GM19463 (cell line): ENCODE measurements around the gene CD52.

Experiments
- ATAC-seq: cut with Tn5 transposase; IDR thresholded peaks from one replicate; pipeline ENCODE4 v1.9.1; 2021; ENCODE audit warnings: mild to moderate bottlenecking, moderate library complexity; ENCODE audit not compliant: unreplicated experiment

The CD52 gene

DNA sequence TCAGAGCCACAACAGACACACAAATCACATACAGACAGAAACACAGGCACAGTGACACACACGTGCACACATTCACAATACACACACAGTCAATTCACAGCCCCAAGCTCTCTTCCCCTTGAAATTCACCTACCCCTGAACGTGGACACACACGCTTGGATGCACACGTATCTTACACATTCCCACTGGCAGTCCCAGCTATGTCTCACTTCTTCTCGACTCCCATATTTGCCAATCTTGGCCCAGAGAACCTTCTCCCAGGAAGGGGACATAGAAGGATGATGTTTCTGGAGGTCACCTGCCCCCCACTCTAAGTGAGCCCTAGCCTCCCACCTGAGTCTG, 34.6 kb downstream of the CD52 start:
- ATAC-seq: no peak

DNA sequence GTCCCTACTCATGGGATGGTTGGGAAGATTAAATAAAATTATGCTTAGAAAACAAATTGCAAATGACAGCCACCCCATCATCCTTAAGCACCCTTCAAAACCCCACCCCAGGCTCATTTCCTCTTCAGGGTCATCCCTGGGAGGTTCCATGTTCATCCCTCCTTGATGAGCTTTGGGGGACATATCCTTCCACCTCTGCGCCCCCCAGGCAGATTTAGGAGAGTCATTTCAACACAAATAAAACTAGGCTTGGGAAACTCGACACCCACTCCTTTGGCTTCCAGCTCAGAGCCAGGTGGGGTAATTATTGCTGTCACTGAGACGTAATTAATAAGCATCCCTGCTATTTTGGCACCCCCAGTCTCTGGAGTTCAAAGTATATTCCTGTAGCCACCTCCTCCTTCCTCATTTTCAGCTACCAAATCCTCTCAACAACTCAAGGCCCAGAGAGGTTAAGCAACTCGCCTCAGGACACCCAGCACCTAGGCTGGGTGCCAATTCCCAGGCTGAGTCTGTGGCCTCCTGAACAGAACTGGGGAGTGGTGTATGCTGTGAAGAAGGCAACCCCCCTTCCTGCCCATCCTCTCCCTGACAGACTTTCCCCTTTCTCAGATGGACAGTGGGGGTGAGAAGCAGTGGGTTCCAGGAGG, 35.6 kb downstream of the CD52 start:
- no peak for ATAC-seq

DNA sequence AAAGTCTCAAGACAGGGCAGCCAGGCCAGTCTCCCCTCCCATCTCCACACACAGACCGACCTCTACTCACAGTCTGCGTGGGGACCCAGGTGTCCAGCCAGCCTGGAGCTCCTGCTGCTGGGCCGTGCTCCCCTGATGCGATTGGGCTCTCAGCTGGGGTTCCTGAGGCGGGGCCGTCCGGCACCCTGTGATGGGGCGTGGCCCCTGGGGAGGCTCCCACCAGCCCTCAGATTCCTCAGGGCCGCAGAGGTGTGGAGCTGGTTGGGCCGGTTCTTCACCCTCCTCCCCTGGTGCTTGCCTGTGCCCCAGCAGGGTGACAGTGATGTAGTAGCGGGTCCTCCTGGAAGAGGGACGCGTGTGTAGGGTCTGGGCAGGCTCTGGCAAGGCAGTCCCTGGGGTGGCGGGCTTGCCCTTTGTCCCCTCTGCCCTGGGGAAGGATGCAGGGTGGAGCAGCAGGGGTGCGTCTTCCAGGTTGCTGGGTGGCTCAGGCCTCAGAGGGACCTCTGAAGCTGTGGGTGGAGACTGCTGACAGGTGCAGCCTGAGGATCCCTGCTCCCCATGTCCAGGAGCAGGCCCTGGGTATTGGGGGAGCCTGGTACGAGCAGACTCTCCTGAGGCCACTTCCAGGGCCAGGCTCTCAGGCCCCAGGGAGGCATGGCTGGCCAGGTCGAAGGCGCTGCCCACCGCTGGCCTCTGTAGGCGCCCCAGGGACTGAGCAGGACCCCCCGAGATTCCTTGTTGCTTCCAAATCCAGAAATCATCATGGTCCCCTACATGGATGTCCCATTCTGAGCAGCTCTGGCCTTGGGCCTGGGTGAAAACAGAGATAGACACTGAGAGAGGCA, 36.4 kb downstream of the CD52 start, which contains the start of gene CRYBG2:
Gene CRYBG2 (minus strand): TSS at position 155 of the 845 bp plus-strand sequence. CDS start 7,473 bp downstream, outside the sequence.
- no peak for ATAC-seq

DNA sequence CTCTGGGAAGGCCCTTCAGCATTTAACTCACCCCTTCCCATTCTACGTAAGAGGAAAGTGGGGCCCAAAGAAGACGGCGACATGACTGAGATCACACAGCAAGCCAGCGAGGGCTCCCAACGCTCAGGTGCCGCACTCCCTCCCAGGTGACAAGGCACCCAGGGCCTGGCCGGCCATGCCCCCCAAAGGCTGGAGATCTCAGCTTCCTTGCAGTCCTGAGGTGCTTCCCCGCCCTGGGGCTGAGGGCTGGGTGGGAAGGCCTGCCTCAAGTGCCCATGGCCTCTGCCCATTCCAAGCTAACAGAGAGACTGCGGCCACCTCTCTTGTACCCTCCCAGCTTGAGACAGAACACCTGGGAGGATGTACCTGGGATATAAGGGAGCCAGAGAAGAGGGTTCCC, 37.2 kb downstream of the CD52 start:
- ATAC-seq: no peak

DNA sequence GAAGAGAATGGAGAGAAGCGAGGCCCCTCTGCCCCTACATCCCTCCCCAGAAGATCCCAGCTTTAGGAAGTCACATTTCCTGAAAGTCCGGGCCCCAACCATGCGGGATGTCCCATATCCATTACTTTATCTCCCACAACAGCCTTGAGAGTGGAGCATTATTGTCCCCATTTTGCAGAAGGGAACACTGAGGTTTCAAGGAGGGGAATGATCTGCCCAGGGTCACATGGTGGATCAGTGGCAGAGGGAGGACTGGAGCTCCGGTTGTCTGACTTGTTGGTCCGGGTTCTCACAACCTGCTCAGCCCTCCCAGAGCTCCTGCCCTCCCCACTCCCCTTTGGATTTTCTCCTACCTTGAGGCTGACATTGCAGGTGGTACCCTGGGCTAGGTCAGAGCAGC, 38.3 kb downstream of the CD52 start:
- no peak for ATAC-seq

DNA sequence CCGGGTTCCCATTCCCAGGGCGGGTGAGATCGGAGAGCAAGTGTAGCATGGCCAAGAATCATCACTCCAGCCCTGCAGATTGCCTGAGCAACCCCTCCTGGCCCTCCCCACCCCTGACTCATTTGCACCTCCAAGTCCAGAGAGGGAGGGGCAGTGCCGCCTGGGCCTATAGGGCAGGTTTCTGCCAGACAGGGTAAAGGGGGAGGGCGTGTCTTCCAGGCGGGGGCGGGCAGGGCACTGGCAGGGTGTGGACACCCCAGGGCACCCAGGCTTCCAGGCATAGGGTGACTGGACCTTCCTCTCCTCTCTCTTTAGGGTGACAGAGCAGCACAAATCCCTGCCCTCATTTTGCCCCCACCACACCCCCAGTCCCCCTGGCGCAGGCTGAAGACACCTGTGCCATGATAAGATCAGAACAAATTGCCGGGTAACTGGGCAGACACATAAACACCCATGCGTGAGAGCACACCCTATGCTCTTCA, 39.4 kb downstream of the CD52 start:
- ATAC-seq: no peak

DNA sequence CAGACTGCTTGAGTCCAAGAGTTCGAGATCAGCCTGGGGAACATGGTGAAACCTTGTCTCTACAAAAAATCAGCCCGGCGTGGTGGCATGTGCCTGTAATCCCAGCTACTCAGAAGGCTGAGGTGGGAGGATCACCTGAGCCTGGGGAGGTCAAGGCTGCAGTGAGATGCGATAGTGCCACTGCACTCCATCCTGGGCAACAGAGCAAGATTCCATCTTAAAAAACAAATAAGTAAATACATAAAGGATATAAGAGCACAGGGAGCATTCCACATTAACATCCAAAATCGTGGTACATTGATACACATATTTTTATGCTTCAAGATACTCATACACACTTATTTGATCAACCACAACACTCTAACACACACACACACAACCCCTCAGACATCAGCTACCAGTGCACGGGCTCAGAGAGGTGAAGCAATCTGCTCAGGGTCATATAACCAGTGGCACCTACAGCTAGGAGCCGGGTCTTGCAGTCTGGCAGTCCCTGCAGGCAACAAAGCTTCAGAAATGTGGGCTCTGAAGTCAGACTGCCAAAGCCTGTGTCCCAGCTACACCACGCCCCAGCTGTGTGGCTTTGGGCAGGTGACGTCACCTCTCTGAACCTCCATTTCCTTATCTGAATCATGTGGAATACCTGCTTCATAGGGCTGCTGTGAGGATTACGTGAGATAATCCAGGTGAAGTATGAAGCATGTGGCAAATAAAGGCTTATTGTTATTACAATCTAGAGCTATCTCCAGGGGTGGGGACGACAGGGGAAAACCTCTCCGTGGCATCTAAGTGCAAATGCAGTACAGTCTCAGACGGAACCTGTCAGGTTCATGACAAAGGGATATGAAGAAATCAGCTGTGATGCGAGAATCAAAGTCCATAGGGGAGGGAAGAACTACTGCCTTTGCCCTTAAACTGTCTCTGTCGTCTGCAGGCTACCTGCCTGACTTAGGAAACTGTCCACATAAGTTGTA, 40.9 kb downstream of the CD52 start:
- ATAC-seq: no peak

DNA sequence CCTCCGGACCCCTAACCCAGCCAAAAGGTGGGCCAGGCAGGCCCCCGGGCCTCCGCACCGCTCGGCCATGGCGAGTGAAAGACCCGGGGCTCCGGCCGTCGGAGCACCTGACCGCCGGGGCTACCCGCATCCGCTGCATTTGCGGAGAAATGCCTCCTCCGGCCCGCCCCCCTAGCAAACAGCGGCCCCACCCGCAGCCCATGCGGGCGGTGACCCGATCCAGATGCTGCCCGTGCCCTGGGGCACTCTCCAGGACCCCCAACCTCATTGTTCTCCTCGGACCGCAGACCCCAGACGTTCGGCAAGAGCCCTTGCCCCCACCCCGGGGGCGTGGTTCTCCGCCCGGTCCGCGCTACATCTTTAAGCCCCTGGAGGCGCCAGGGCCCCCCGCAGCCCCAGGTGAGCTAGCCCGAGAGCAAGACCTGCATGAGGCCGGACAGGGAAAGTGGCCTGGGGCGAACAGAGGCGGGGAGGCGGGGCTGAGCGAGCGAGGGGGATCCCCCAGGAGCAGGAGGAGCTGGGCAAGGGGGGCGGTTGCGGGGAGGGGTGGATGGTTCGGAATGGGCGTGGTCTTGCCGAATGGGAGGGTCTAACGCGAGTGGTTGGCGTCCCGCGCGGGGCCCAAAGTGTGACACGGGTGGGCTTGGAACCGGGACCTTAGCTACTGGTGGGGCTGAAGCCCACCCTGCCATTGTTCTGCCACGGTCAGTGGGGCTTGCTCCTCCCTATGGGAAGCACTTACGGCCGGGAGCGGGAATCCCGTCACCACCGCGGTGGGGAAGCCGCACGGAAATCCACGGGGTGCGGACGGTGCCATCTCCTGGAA, 42.4 kb downstream of the CD52 start:
- no peak for ATAC-seq

DNA sequence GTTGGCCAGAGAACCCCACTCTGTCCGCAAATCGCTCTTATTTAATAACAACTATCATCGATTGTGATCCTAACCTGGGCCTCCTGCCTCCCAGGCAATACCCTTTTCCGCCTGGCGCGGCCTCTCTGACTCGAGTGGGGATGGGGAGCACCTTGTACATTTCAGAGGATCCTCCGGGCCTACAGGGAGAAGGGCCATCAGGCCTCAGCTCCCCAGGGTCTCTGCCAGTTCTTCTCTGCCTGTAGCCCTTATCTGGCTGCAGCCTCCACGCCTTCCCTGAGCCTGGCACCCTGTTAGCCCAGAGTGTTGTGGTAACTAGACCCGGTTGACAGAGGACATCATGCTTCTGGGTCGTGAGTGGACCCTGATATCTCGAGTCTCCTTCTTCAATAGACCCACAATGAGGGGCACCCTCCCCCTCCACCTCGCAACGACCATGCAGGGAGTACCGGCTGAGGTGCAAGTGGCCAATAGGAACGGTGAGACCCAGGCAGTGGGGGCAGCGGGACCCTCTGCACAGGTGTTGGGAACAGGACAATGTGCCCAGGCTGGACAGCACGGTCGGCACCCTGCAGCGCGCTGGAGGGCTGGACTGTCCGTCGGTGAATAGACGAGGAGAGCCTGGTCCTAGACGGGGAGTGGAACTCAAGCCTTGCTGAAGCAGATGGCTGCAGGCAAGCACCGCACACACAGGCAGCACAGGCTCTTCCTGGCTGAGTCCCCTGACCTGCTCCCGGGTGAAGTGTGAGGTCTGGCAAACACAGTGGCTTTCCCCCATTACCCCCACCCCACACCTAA, 43.2 kb downstream of the CD52 start:
- ATAC-seq: no peak

DNA sequence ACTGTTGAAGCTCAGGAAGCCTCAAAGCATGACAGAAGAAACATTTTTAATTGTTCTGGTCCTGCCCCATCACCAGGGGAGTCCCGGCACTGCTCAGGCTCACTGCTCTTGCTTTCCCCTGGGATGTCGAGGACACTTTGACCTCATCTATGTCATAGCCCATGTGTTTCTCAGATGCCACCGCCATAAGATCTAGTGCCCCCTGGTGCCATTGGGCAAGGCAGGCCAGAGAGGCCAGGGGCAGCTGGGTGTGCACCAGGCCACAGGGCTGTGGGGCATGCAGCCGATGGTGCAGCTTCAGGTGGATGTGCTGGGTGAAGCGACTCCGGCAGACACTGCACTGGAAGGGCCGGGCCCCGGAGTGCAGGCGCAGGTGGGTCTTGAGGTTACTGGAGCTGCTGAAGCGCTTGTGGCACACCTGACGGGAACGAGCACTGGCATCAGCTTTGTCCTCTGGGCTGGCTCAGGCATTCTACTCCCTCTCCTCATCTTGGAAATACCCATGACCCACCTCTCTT, 43.9 kb downstream of the CD52 start:
- ATAC-seq: no peak

DNA sequence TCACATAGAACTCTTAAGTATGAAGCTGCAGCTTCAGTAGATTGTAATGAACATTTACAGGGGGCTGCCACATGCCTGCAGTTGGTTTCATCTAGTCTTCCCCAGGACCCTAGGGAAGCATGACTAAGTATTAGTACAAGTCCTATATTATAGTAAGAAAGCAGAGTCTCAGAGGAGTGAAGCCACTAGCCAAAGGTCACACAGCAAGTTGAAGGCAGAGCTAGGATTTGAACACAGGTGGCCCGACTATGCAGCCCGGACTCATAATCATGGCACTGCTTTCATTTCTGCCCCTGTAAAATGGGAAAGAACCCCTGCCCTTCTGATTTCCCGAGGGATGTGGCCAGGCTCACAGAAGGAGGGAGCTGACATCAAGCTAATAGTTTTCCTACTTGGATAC, 44.6 kb downstream of the CD52 start:
- no peak for ATAC-seq

DNA sequence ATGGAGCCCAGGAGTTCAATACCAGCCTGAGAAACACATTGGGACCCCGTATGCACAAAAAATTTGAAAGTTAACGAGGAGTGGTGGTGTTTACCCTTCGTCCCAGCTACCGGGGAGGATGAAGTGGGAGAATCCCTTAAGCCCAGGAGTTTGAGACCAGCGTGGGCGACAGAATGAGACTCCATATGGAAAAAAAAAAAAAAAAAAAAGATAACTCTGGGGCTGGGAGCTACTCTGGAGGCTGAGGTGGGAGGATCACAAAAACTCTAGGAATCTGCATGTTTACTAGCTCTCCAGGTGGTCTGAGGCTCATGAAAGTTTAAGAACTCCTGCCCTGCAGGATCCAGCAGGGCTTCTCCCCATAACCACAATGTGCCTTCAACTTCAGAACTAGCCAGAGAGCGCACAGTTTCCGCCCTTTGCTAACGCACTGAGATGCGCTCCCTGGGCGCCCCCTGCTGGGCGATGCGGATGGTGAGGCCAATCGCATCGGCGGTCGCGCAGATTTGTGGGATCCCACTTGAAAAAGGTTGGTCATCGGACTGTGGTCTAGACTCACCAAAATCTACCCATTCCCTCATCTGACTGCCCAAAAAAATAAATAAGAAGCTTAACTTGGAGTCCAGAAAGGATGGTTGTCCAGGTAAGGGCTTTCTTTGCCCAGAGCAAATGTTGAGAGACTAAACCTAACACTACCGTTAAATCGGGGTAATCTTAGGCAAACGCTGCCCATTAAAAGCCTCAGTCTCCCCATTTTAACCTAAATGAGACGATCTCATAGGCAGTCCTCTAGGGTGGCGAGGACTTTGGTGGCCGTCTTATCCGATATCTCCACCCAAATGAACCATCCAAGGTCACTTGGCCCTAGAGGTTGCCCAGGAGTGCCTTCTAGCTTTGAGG, 46.0 kb downstream of the CD52 start:
- ATAC-seq: no peak

DNA sequence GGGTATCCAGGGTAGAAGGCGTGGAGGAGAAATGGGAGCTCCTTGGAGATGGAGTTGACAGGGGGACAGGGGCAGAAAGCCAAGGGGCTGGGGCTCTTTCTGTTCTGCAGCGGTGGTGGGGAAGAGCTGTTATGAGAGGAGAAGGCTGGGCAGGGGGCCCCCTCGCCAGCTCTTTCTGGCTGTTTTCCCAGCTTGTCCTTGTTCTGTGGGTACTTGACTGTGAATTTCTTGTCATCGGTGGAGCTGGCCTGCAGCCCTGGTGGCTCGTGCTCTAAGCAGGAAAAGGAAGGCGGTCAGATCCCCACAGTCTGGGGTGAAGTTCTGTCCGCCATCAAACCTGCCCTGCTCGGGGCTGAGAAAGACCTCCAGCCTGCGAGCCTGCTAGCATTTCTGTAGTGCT, 47.2 kb downstream of the CD52 start:
- ATAC-seq: no peak

DNA sequence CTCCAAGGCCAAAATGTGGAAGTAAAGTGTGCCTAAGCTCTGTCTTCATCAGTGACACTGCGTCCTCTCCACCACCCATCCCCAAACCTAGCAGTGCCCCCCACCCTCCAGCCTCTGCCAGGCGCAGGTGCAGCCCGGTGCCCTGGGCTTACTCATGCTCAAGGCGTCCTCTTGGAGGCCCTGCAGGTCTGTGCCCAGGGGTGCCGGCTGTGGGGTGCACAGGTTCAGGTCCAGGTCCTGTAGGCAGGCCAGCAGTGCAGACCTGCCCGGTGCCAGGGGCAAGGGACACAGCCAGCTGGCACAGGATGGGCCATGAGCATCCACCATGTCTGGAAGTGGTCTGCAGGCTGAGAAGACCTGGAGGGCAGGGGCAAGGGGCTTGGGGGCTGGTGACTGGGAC, 49.7 kb downstream of the CD52 start:
- no peak for ATAC-seq

DNA sequence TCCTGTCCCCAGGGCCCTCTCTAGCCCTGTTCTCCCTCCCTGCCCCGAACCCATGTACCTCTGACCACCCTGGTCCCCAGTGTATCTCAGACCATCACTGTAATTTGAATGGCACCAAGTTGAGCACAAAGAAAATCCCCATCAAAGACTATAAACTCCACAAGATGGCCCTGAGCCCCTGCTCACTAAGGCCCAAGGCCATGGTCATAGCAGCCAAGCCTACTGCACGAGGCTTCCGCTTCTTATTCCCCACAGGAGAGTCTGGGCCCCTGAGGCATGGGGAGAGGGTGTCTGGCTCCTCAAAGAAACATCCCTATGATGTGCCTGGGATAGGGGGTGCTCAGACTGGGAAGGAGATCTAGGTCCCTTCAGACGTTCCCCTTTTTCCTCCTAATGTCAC, 50.2 kb downstream of the CD52 start:
- no peak for ATAC-seq

DNA sequence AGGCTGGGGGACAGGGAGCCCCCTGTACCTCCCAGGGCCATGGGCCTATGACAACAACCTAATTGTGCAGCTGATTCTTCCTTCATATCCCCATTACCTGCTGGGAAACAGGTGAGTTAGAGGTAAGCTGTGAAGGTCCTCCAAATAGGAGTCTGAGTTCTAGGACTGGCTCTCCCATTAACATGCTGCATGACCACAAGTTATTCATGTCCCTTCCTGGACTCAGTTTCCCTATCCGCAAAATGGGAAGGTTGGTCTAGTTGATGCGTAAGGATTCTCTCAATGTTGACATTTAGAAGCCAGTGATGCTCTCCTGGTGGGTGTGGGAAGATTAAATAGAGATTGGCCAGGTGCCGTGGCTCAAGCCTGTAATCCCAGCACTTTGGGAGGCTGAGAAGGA, 50.7 kb downstream of the CD52 start:
- no peak for ATAC-seq
